ENCODE measurements around the gene CAGE1. TPM values are rescaled to one million over a fixed set of nuclear protein-coding genes. Genes with fewer than 3 reads are reported as not detected.

CAGE1 gene
- total RNA-seq, 2 donors from 2014 or later = 0.15 to 0.22 TPM

DNA sequence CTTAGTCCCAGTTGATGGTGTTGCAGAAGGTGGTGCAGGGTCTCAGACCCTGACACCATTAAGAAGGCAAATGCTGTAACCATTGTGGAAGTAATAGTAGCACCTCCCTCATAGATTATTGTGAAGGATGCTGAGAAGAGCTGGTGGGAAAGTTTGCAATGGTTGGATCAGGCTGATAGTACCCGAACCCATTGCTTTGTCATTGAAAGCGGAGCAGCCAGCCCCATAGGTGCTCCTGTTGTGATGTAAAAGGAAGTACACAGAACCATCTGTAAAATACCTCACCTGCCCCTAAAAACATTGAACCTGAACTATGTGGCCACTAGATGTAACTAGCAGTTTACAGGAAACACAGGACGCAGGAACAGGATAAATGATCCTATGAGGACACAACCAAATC lies 31.5 kb upstream of the CAGE1 start:
- H3K4me3 Mint-ChIP-seq = no peak overlapping the region
- Histone ChIP-seq H3K4me3 (ENCODE audit: low read length) (no peak overlapping the region), H3K9me3 (ENCODE audit: control insufficient read depth, low read length) (no peaks in the 10 kb centered on the region), H3K4me1 (ENCODE audit: control insufficient read depth, insufficient read depth, low read length) (peaks cover 4% of the 10 kb centered on the region), H3K27ac (ENCODE audit: low read depth, low read length) (no peak overlapping the region), H3K36me3 (ENCODE audit: control insufficient read depth, insufficient read depth, low read length) (peaks cover 22% of the 10 kb centered on the region), H3K9ac (ENCODE audit: extremely low read depth, low read length, poor library complexity, severe bottlenecking) (no peak overlapping the region), H3K27me3 (ENCODE audit: control insufficient read depth, insufficient read depth, low read length, poor library complexity, severe bottlenecking) (no peaks in the 10 kb centered on the region)
- TF ChIP-seq, protein P1, sequence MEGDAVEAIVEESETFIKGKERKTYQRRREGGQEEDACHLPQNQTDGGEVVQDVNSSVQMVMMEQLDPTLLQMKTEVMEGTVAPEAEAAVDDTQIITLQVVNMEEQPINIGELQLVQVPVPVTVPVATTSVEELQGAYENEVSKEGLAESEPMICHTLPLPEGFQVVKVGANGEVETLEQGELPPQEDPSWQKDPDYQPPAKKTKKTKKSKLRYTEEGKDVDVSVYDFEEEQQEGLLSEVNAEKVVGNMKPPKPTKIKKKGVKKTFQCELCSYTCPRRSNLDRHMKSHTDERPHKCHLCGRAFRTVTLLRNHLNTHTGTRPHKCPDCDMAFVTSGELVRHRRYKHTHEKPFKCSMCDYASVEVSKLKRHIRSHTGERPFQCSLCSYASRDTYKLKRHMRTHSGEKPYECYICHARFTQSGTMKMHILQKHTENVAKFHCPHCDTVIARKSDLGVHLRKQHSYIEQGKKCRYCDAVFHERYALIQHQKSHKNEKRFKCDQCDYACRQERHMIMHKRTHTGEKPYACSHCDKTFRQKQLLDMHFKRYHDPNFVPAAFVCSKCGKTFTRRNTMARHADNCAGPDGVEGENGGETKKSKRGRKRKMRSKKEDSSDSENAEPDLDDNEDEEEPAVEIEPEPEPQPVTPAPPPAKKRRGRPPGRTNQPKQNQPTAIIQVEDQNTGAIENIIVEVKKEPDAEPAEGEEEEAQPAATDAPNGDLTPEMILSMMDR (conservative IDR thresholded peaks at IDR 0.05) = no peak
- no peaks in the 10 kb centered on the region for H3K27me3 Mint-ChIP-seq (ENCODE audit: insufficient read depth)
- no peak for DNase-seq
- 83 to 84% methylated on average over 1 to 3 of the region's 3 CpGs for WGBS, 2 experiments (ENCODE audit: insufficient coverage in 1 of 2, insufficient read length in 1 of 2)
- peaks cover 19% of the 10 kb centered on the region for H3K36me3 Mint-ChIP-seq (ENCODE audit: low read depth)
- peaks cover 29% of the 10 kb centered on the region for H3K4me1 Mint-ChIP-seq
- H3K9me3 Mint-ChIP-seq = peaks cover 2% of the 10 kb centered on the region
- no peak overlapping the region for H3K27ac Mint-ChIP-seq

DNA sequence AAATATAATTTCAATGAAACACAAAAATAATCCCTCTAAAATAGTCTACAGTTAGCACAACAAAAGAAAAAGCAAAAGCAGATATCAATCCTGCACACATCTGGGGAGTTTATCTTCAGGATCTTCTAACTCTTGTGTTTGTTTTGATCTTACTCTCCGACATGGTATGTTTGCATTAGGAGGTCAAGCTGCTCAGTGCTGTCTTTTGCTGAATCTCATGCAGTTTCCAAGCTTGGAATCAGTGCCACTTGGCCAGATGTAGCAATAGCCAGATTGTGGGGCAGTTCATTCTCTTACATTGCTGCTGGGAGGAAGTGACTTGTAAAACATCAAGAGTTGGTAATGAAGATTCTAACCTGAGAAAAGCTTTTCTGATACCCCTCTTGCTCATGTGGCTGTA lies 29.5 kb upstream of the CAGE1 start:
- no peak overlapping the region for H3K9ac ChIP-seq (ENCODE audit: extremely low read depth, low read length, poor library complexity, severe bottlenecking)
- peaks cover 9% of the 10 kb centered on the region for H3K4me1 ChIP-seq (ENCODE audit: control insufficient read depth, insufficient read depth, low read length)

DNA sequence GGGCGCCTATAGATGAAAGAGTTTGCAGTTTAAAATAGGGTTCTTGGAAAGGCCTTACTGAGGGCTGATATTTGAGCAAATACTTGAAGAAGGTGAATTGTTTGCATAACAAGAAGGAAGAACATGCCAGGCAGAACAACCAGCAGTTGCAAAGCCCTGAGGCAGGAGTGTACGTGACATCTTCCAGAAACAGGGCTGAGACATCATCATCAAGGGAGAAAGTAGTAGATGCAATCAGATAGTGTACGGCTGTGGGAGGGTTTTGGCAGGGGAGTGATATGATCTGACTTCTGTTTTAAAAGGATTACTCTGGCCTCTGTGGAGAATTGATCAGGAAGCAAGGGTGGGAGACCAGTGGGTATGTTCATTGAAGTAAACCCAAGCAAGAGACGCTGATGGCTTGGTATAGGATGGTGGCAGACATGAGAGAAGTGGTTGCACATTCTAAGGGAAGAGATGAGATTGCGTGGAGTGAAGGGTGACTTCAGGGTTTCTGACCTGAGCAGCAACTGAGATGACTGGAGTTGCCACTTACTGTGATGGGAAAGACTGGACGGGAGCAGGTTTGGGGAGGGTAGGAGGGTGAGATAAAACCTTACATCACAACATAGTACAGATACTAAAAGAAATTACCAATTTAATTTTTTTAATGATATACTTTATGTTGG lies 28.8 kb upstream of the CAGE1 start:
- Histone ChIP-seq H3K27ac (ENCODE audit: low read depth, low read length) (no peak overlapping the region), H3K9me3 (ENCODE audit: control insufficient read depth, low read length) (no peaks in the 10 kb centered on the region), H3K9ac (ENCODE audit: extremely low read depth, low read length, poor library complexity, severe bottlenecking) (no peak overlapping the region), H3K36me3 (ENCODE audit: control insufficient read depth, insufficient read depth, low read length) (peaks cover 46% of the 10 kb centered on the region), H3K4me1 (ENCODE audit: control insufficient read depth, insufficient read depth, low read length) (peaks cover 16% of the 10 kb centered on the region), H3K27me3 (ENCODE audit: control insufficient read depth, insufficient read depth, low read length, poor library complexity, severe bottlenecking) (no peaks in the 10 kb centered on the region), H3K4me3 (ENCODE audit: low read length) (no peak overlapping the region)
- Mint-ChIP-seq H3K27me3 (ENCODE audit: insufficient read depth) (no peaks in the 10 kb centered on the region), H3K27ac (no peak overlapping the region), H3K9me3 (no peaks in the 10 kb centered on the region), H3K4me1 (peaks cover 37% of the 10 kb centered on the region), H3K4me3 (no peak overlapping the region), H3K36me3 (ENCODE audit: low read depth) (peaks cover 41% of the 10 kb centered on the region)
- TF ChIP-seq, protein P1 (conservative IDR thresholded peaks at IDR 0.05) = no peak
- 87 to 94% methylated on average over 4 to 5 of the region's 6 CpGs for WGBS, 2 experiments (ENCODE audit: insufficient coverage in 1 of 2, insufficient read length in 1 of 2)
- no peak for DNase-seq

More for the DNA sequence above, 29.5 kb upstream of the CAGE1 start:
- Mint-ChIP-seq H3K9me3 (no peaks in the 10 kb centered on the region), H3K4me1 (peaks cover 32% of the 10 kb centered on the region), H3K27ac (no peak overlapping the region), H3K36me3 (ENCODE audit: low read depth) (peaks cover 38% of the 10 kb centered on the region), H3K27me3 (ENCODE audit: insufficient read depth) (no peaks in the 10 kb centered on the region), H3K4me3 (no peak overlapping the region)
- 52 to 86% methylated on average over 1 of the region's 1 CpG for WGBS, 2 experiments (ENCODE audit: insufficient coverage in 1 of 2, insufficient read length in 1 of 2)
- DNase-seq = no peak
- H3K36me3 ChIP-seq (ENCODE audit: control insufficient read depth, insufficient read depth, low read length) = peaks cover 42% of the 10 kb centered on the region
- H3K9me3 ChIP-seq (ENCODE audit: control insufficient read depth, low read length) = no peaks in the 10 kb centered on the region
- no peak overlapping the region for H3K27ac ChIP-seq (ENCODE audit: low read depth, low read length)
- TF ChIP-seq, protein P1 (conservative IDR thresholded peaks at IDR 0.05) = no peak
- peak overlapping the region; percentile 39 for H3K4me3 ChIP-seq (ENCODE audit: low read length)
- no peaks in the 10 kb centered on the region for H3K27me3 ChIP-seq (ENCODE audit: control insufficient read depth, insufficient read depth, low read length, poor library complexity, severe bottlenecking)
